Stimulated activated CD8-positive, alpha-beta memory T cell treated with anti-CD3 and anti-CD28 coated beads, Interleukin-4, amount 100 ng/mL, for 24 hours (primary cell): ENCODE results near the gene LY6G5C.
A peak's percentile ranks its signal among the peaks of the same experiment; 100 is the strongest.

Source experiments
- DNase-seq: peaks from one replicate; pipeline ENCODE4 v3.0.0-alpha.2; 2020; ENCODE audit warnings: low read depth

LY6G5C gene, protein sequence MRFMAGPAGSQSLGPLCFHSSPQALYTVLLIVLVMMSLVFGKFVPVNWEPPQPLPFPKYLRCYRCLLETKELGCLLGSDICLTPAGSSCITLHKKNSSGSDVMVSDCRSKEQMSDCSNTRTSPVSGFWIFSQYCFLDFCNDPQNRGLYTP

DNA sequence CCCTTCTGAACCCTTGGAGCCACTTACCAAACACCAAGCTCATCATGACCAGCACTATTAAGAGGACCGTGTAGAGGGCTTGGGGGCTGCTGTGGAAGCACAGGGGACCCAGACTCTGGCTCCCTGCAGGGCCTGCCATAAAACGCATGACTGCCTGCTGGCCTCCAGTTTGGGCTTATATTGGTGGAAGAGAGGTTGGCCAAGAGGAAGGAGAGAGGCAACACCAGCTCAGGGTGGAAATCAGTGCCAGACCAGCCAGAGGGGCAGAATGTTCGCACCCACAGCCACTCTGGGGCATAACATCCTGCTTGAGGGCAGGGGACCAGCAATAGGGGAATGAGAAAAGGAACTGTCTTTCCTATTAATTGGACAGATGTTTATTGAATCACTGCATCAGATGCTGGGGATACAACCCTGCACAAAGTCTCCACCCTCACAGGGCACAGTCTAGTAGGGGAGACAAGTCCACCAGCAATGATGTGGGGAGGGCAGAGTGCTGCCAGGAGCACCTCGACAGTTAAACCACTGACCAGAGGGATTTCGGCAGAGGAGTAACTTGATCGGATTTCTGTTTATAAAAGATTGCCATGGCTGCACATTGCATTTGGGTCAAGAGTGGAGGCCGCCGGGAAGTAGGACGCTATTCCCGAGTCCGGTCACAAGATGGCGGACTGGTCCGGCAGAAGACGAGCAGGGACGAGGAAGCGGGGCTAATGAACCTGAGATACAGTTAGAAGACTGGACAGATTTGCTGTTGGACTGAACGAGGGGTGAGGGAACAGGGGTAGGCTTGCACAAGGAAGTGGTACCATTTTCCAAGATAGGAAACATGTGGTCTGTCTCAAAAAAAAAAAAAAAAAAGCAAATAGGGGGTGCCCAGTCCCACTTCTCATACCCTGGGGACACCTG, at the start of gene LY6G5C:
LY6G5C (minus strand) TSS at position 842 of the 909 bp plus-strand sequence; CDS start at position 148, 694 bp downstream.
- DNase-seq = no peak

DNA sequence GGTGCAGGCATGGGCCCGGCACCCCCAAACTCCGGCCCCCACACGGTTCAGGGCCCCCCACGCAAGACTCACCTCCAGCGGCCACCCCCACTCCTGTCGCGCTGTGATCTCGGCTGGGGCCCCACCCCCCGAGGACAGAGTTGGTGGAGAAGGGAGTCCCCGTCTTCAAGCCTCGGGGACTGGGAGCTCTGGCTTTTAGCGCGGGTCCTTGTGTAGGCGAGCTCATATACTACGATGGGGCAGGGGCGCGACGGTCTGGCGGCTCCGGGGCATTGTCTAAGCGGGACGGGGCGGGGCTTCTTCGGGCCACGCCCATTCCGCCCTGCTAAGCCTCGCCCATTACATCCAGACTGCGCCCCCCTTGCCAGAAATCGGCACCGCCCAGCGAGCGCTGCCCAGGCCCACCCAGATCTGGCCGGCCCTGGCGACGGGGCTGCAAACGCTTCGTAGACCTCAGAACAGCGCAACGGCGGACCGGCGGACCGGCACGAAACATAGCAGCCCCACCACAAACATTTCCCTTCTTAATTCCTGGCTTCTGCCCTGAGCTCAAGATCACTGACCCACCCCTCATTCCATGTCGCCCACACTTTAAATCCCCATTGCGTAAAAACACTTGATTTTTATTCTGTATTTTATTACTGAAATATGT, 49.2 kb upstream of the LY6G5C start:
- DNase-seq = peak; percentile 55

DNA sequence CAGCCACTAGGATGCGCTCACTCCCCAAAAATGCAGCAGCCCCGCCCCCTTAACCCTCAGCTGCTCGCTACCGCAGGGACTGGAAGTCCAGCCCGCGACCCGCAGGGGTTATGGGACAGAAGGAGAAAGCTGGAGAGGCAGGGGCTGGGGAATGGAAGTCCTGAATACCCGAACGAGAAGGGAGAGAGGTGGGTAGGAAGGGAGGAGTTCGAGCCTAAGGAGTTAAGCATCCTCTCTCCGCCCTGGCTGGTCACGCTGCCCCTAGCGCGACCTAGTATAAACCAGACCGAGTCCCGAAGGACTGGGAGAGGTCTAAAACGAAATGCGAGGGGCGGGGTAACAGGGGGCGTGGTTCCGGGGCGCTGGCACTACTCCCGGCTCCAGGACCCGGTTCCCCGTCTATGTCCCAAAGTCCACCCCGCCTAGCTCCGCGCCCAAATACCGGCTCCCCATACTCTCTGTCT, 48.7 kb upstream of the LY6G5C start:
- DNase-seq = peak; percentile 66

- DNase-seq = no peak
These were observed 48.1 kb upstream of the LY6G5C start, which contains the start of gene DDAH2 for GRCh38 chr6:31728767-31729514. Gene DDAH2, minus strand, starts transcription at chr6:31729299. Its CDS starts 138 bp downstream, at chr6:31729161.

- DNase-seq = no peak
These were observed 47.1 kb upstream of the LY6G5C start for GRCh38 chr6:31727717-31728671.

- DNase-seq = no peak
These were observed 46.3 kb upstream of the LY6G5C start for GRCh38 chr6:31727034-31727716.

- DNase-seq = no peak
These were observed 44.9 kb upstream of the LY6G5C start for GRCh38 chr6:31725502-31726350.

- DNase-seq = no peak
These were observed 43.3 kb upstream of the LY6G5C start for GRCh38 chr6:31723980-31724691.

DNA sequence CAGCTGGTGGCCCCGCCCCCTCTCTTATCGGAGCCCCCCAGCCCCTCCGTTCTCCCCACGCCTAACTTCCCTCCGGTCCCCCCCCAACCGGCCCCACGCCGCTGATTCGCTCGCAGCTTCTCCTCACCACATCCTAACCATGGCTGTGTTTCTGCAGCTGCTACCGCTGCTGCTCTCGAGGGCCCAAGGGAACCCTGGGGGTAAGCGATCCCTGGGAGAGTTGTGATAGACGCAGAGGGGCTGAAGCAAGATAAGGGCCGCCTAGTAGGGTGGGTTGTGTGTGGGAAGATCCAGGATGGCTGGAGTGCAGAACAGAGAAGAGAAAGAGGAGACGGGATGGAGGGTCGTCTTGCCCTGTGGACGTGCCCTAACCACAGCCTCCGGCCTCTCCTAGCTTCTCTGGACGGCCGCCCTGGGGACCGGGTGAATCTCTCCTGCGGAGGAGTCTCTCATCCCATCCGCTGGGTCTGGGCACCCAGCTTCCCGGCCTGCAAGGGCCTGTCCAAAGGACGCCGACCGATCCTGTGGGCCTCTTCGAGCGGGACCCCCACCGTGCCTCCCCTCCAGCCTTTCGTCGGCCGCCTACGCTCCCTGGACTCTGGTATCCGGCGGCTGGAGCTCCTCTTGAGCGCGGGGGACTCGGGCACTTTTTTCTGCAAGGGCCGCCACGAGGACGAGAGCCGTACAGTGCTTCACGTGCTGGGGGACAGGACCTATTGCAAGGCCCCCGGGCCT, 42.5 kb upstream of the LY6G5C start, which contains the start of gene MPIG6B:
MPIG6B (plus strand) TSS at position 129 of the 735 bp plus-strand sequence; CDS start at position 140, 11 bp downstream.
- DNase-seq = no peak

DNA sequence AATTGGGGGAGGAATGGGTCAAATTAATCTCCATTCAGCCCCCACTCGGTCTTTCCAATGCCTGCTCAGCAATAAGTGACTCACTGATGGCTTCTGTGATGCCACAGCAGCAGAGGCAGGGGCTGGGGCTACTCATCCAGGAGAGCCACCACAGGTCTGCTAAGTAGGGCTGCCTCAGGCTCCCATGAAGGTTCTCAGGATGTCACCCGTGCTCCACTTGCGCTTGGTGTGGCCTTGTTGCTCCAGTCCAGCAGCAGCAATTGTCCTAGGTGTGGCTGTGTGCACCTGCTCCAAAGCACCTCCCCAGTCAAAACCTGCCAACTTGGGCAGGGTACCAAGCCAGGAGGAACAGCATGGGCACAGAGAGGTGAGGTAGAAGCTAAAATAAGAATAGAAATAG, 41.3 kb upstream of the LY6G5C start:
- no peak for DNase-seq

DNA sequence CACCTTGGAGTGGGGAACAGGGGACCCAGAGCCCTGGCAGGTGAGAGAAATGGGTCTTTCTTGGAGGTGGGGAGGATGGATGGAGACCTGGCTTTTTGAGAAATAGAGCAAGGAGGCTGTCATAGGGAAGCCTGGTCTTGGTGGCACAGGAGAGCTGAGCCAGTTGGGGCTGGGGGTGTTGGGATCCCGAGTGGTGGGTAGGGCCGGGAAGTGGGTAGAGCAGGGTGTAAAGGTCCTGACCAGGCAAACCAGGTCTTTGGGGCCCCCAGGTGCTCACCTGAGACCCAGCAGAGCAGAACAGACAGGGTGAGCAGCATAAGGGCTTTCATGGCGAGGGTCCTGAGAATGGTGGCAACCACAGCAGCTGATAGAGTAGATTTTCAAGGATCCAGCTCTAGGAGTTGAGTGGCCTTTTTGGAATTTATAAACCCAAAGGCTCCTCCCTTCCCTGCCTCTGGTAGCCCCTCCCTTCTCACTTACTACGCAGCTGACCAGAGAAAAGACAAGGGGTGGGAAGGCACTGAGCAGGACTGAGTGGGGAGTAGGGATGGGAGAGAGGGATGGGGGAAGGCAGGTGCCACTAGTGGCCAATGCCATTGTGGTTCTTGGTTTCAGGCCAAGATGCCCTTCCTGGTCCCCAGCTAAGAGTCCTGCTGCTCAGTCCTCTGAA, 40.6 kb upstream of the LY6G5C start, which contains the start of gene LY6G6C:
LY6G6C (minus strand) TSS at position 396 of the 670 bp plus-strand sequence; CDS start at position 329, 67 bp downstream.
- DNase-seq = no peak

DNA sequence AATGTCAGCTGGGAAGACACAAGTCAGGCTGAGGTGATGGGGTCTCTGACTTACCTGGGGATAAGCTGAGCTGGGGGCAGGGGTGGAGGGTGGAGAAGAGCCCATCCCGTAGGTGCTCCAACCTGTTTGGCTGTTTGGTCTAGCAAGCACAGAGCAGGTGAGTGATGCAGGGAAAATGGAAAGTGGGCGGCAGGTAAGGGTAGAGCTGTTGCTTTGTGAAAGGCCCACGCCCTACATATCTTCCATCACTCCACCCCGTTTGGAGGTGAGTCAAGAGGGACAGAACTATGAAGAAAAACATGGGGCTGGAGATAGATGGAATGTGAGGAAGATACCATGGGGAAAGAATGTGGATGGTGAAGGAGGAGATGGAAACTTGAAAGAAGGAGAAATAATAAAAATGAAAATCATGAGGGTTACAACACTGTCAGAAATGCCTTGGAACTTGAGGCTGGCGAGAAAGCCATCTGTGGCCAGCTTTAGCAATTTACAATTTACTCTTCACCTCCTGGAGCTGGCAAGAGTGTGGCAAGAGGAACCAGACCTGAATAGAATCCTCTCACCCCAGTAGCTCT, 39.4 kb upstream of the LY6G5C start:
- DNase-seq = no peak

DNA sequence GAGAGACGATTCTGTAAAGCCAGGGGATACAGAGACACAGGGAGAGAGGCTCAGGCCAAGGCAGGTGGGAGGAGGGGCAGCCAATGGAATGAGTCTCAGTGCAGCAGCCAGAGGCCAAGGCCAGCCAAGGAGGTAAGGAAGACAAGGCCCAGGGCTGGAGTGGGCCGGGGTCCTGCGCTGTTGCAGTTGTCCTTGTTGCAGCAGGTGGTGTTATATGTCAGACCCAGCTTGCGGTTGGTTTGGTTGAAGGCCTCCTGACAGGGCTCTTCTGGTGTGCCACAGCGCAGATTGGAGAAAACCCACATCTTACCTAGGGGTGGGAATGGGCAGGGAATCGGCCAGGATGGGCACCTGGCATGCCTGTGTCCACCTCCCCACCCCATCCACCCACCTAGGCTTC, 38.1 kb upstream of the LY6G5C start:
- no peak for DNase-seq

DNA sequence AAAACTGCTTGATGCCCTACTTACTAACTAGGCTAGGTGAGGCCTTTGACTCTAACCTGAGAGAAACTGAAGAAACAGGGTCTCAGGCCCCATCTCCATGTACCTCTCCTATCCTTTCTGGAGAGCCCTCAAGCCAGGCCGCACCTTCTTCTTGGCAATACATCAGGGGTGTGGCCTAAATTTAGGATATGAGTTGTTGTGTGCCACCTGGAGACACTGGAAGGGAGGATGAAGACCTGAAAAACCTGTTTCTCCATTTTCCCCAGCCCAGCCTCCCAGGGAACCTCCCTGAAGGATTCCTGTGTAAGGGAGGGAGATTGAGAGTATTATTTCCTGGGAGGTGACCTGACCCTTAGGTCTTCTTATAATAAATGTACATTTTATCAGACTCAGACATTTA, 37.4 kb upstream of the LY6G5C start:
- no peak for DNase-seq

DNA sequence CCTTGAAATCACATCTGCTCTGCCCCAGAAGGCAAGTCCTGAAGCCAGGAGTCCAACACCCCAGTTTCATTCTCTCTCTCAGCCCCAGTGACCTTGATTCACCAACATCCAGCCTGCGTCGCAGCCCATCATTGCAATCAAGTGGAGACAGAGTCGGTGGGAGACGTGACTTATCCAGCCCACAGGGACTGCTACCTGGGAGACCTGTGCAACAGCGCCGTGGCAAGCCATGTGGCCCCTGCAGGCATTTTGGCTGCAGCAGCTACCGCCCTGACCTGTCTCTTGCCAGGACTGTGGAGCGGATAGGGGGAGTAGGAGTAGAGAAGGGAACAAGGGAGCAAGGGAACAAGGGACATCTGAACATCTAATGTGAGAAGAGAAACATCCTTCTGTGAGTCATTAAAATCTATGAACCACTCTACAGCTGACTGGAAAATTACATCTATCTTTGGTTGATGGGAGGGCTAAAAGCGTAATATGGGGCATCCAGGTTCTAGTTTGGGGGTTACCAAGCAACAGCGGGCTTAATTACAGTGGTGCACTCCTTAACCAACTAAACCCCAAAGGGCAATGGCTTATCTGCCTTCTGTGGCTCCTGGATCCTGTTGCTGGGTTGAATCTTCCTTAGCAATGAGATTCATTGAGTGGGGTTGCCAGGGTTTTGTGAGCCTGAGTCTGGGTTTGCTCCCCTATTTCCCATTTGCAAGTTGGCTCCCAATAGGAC, 36.8 kb upstream of the LY6G5C start:
- no peak for DNase-seq
